Measurements from ENCODE around the gene GABRB1. TPM values are rescaled to one million over a fixed set of nuclear protein-coding genes. Genes with fewer than 3 reads are reported as not detected.

GABRB1 gene
- total and polyA plus RNA-seq, 2 of the 8 experiments (the other 6 are each of a cell fraction or from before 2014, with no cell fraction given), result 0.22 to 0.38 TPM

GRCh38 chr4:47073647-47074046 lies 42.3 kb downstream of the GABRB1 start (continued):
- TF ChIP-seq CHD7 (IDR thresholded peaks at IDR 0.05; ENCODE audit: insufficient replicate concordance, low read length) (no peak), TCF12 (IDR thresholded peaks at IDR 0.05; ENCODE audit: low read depth, low read length) (no peak), CHD2 (IDR thresholded peaks at IDR 0.05; ENCODE audit: low read length) (no peak), KDM5A (IDR thresholded peaks at IDR 0.05; ENCODE audit: low read length) (no peak), GTF2F1 (IDR thresholded peaks at IDR 0.05; ENCODE audit: borderline replicate concordance, low read depth, low read length) (no peak)

All from H1 (cell line).